Endometrium (tissue), 2 donors: Measurements from ENCODE around the gene USP40.

ENCODE experiments used
- FAIRE-seq: peaks from 2 replicates; lab custom pipeline; 2012; peaks lifted over from hg19 to GRCh38; lab: Jason Lieb, UNC
- donor health status: control.
- donor health status: control.

USP40 gene

DNA sequence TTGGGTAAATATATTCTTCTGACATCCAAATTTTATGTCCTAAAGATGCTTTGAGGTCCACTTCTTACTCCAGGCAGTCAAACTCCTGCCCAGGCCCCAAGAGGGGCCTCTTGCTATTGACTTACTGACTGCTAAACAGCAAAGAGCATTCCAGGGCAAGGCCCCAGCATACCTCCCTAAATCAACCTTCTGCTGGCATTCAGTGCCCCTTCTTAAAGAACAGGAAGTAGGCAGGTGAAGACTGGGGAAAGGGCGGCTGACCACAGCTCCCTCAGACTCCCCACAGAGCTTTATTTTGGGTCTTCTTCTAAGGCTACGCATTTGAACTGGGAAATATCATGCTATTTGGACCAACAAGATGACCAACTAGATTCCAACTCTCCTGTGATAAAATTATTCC, 68.9 kb downstream of the USP40 start:
- no peak for FAIRE-seq

DNA sequence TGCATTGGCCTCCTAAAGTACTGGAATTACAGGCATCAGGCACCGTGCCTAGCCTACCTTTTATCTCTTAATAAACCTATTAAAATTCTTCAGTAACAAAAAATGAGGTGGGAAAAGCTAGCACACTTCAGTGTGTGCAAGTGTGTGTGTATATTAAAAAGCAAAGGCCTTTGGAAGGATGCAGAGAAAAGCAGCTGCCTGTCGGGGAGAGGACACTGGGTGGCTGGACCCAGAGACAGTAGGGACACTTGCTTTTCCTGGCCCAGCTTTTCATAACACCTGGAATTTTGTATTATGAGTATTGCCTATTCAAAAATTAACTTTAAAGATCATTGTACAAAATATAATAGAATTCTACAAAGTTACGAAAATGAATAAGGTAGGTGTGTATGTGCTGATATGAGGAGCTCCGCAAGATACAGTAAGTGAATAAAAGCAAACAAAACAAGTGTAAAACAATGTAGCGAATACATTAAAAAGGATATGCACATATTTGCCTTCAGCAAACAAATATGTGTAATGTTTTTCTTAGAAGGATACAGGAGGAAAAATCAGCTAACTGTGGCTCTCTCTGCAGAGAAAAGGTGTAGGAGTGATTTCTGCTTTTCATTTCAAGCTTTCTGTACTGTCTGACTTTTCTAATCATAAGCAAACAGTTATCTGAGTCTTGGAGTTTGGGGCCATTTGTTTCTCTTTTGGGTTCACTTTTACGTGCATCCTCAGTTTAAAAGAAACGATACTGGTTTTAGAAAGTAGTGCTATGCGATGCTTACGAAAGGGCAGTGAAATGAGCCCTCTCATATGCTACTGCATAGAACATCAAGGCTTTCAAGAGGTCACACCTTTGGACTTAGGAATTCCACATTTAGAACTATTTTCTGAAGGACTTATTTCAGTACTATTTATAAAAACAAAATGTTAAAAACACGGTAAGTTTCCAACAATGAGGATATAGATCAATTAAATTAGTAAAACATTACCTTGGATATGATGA, 70.8 kb downstream of the USP40 start:
- no peak for FAIRE-seq

DNA sequence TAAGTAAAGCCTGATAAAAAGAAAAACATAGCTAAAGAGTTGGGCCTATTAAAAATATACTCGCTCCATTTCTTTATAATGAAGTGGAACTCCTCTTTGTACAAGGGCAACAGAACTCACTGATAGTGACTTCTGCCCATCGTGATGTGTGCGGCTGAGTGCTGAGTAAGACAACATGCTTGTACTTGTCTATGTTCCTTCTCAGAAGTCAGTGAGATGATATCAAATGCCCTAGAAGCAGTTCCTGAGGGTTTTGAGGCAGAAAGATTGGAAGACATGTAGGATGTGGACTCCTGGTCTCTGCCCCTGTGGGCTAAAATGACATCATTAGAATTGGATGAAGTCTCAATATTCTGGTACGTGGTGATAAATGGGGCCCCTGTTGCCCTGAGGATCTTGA, 73.8 kb downstream of the USP40 start:
- FAIRE-seq: no peak

DNA sequence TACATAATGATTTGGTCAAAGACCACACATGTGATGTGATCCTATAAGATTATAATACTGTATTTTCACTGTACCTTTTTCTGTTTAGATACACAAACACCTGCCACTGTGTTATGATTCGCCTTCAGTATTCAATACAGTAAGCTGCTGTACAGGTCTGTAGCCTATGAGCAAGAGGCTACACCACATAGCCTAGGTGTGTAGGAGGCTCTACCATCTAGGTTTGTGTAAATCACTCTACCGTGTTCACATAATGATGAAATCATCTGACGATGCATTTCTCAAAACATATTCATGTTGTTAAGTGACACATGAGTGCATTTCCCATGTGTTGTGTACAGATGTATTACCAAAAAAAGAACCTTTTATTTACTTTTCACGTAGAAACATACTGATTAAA, 74.5 kb downstream of the USP40 start:
- no peak for FAIRE-seq

DNA sequence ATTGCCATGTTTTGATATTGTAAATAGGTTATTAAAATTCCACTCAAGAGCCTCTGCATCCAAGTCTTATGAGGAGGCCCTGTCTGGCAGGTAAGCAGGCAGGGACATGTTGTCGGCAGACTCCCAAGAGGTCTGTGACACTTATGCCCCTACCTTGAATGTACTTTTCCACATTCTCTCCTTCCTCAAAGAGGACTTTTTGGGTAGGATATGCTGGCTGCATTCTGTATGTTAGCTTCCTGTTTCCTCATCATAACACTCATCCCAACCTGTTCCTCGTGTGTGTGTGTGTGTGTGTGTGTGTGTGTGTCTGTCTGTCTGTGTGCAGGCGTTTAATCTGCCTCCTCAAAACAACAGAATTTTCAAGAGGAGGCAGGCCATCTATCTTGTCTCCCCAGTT, 75.3 kb downstream of the USP40 start:
- FAIRE-seq: no peak

DNA sequence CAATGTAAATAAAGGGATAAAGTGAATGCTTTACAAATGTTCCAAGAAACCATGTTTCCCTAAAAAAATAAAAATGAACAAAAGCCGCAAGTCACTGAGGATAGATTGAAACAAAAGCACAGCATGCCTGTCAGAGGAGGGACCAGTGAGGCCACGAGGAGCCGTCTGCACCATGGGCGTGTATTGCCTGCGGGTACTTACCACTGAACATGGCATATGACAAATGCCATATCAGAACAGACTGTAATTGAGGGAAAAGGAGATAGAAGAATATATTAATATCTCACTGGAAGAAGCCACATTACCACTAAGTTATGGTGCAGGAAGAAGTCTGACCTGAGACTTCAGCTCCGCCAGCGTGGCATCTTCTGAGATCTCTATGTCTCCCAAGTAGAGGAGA, 75.8 kb downstream of the USP40 start:
- no peak for FAIRE-seq

DNA sequence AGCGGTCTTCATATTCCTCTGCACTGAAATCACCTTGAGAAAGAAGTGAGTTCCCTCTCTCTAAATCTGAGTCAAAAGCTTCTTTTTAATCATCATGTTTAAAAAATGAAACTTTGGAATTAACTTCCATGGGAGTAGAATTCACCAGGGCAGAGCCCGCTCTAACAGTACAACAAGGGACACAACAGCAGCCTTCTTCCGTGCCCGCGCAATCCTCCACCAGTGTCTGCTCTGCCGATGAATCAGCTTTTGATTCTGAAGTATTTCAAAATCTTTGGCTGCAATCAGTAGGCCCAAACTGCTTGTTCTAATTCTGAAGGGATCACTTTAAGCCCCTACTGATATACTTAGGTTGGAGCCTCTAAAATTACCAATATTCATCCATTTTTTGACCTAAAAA, 76.9 kb downstream of the USP40 start:
- no peak for FAIRE-seq

DNA sequence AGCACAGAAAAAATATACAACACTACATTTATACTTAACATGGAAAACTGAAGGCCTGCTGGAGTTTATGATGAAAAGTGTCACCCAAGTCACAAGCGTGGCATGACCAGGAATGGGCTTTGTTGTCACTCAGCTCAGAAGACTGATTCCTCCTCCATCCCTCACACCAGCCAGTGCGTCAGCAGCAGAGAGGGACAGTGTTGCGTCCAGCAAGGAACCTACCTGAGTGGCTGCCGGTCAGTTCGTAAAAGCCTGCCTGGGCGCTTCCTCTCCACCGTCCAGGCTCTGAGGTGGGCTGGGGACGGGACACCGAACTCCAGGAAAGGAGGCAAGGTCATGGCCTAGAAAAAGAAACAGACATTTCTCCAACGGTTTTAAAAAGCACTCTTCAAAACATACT, 77.4 kb downstream of the USP40 start:
- no peak for FAIRE-seq

DNA sequence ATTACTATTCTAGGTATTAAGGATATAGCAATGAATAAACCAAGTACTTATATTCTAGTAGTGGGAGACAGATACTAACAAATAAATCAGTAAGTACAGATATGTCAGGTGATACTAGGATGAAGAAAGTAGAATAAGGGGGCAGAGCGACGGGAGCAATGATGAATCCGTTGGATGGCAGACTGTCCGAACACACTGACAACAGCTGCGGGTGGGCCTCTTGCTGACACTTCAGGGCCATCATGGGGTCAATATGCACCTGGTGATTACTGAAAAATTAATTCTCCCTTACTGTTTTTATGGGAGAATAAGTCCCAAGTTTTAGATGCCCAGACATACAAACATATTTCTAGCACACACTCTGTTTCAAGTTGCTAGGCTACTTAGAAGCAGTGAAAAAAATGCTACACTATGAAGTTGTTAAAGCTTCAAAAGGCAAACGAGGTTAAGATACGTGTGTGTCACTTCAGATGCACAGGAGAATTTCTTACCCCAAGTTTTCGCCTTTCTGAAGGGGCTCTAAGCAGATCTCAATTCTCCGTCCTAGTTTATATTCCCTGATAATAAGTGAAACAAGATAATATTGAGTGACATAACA, 78.7 kb downstream of the USP40 start:
- FAIRE-seq: no peak

DNA sequence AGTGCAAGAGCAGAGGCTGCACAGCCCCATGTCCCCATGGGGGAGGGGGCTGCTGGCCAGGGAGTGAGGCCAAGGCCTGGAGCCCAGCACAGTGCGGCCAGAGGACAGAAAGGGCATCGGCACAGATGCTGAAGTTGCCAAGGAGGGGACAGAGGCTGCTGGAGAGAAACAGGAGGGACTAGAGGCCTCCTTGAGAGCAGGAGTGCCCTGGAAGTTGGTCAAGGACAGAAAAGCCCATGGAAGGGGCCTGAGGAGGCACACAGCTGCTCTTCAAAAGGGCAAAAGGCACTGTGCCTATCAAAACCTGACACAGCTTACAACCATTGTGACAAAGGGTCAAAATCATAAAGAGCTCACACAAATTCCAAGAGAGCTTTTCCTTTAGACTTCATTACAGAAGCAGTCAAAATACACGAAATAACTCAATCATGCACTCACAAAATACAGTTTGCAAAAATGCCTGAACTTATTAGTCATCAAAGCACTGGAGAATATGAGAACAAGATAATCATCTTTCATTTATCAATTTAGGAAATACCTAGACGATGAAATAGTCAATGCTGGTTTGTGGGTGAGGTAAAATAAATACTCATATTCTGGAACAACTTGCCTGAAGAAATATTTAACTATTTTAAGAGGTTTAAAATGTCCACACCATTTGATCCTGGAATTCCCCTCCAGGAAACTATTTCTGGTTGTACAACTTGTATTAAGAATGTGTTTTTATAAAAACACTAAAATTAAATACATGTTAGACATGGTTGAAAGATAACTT, 79.6 kb downstream of the USP40 start:
- no peak for FAIRE-seq

DNA sequence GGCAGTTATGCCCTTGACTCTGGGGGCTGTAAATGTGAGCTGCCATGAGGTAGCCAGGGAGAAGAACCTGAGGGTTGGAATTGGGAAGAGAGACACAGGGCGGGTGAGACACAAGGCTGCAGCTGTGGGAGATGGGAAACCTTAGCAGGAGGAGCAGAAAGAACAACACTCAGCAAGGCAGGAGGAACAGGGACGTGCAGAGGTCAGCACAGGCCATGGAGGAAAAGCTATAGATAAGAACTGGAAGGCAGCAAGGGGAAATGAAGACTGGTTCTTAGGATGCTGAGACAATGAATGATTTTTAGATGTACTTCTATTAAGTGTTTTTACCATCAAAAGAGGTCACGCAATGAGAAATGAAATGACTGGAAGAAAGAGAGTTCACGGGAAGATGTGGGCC, 80.2 kb downstream of the USP40 start:
- no peak for FAIRE-seq

DNA sequence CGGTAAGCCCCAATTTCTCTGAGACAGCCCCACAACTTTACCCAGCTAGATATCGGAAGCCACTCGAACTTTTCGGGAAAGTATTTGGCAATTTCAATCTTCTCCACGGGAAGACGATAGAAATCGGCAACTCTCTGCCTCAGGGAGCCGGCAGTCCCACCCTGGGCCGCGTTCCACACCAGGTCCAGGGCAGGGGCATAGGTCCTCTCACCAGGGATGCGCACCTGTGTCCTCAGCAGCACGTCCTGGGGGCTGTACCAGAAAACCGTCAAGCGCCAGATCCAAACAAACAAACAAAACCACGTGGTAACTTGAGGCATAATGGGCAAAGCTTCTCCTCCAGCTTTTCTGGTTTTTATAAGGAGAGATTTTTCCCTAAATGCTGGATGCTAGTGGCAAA, 80.9 kb downstream of the USP40 start:
- FAIRE-seq: no peak

DNA sequence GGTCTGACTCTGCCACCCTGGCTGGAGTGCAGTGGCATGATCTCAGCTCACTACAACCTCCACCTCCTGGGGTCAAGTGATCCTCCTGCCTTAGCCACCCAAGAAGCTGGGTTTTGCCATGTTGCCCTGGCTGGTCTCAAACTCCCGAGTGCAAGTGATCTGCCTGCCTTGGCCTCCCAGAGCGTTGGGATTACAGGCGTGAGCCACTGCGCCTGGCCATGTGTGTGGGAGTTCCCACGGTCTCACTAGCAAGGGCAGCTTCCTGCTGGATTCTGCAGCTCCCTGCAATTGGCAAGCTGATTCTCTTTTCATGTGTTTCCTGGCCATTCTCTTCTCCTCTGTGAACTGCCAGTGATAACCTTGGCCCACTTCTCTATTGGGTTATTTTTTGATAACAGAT, 84.0 kb downstream of the USP40 start:
- FAIRE-seq: no peak

DNA sequence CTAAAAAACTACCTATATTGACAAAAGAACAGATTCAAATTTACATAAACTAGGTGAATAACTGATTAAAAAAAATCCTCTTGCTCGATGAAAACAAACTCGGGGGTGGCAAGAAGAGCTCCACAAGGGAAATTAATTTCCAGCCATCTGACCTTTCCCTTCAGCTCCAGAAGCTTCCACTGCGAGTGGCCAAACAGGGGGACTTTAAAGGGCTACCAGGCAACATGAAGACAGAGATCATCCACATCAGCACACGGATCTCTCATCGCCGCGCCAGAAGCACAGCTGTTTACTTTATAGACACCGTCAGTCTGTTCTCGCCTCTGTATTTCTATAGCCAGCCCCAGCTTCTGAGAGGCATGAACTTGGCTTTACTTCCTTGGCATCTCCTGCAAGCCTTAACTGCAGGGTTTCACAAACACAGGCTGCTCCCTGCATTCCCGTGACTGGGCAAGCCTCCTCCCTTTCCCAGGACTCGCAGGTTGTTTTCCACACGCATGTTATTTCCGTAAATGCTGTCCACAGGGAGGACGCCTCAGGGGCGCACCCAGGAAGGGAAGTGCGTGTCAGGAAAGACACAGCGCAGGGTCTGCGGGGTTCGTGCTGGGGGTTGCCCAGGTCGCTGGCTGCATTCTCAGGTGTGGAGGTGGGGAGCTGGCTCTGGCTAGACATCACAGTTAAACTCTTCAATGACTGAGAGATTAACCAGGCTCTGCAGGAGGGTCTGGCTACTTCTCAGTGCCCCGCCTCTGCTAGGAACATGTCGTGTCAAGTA, 85.0 kb downstream of the USP40 start:
- no peak for FAIRE-seq

DNA sequence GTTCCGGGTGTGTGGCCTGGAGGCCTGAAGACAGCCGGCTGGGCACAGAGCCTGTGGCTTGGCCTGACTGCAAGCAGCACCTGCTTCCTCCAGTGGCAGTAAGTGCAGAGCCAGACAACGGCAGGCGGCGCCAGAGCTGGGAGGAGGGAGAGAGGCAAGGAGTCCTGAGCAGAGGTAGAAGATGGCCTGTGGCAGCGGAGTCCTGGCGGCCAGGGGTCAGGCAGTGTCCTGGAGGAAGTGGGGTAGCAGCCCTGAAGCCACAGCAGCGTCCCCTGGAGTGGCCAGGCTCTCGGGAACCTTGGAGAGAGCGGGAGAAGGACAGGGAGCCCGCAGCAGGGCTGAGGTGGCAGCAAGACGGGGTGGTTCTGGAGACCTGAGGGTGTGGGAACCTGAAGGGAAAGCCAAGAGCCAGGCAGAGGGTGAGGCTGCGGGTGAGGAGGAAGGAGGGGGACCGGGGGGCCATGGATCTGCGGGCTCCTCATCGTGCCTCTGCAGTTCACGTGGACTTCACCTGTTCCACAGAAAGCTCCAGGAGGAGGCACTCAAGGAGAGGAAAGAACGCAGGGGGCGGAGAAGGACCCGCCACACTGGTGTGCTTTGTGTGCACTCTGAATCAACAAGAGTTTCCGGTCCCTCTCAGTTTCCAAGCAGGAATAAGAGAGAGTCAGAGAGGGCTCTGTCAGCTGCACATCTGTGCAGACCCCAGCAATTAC, 85.9 kb downstream of the USP40 start:
- FAIRE-seq: no peak

DNA sequence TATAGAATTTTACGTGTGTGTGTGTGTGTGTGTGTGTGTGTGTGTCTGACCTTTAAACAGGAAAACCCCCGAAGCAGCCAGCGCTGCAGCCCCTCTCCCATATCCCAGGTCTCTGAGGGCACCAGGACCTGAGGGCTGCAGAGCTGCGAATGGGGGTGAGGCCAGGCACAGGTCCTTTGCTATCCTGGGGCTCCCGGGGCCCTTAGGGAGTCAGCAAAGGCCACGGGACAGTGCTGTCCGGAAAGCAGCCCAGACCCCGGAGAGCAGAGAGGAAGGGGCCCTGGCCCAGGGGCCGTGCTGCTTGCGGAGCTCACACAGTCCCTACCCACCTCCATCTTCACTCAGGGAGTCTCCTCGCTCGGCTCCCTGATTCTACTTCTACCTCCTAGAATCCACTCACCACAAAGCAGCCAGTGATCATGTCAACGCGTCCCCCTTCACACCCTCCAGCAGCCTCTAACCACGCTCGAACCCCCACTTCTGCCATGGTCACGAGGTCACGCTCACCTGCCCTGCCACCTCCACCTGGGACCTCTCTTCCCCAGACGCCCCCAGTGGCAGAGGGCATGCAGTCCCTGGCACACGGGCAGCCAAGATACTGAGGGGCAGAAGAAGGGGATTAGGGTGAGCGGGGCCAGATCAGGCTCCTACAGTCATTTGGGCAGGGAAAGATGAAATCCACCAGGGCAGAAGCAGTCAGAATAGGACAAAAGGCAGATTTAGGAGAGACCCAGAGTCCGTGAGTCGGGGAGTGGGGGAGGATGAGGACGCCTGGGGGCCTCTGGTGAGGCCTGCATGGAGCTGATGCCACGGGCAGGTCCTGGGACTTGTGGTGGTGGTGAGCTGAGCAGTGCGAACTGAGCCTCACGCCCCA, 86.7 kb downstream of the USP40 start:
- no peak for FAIRE-seq

DNA sequence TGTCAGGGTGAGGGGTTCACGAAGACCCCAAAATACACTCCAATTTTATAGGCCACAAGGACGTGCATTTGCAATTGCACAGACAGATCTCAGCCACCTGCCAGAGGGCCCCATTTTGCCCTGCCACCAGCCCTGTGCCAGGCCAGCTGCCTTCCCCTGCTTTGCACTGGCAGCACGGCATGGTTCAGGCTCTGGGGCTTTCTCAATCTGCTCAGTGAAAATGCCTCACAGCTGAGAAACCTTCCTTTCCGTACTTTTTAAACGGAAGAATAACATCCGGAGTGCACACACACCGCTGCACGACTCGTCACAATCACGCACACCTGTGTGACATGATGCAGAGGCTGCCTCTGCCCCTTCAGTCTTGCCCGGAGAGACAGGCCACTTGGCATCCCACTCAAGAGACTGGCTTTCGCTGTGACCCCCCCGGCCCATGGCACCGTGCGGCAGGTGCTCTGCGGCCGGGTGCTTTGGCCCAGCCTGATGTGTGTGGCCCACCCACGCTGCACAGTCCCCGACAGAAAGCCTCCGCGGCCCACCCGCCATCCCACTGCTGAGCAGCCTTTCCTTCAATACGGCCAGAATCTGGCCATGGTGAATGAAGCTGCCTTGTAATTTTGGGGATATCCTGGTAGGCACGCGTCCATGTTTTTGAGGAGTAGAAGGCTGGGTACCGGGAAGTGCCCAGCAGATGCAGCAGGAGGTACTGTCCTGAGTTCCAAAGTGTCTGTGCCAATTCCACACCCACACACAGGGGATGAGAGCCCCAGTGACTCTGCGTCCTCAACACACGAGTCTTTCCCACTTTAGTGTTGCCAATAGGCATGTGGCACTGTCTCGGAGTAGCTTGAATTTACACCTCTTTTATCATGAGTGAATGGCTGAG, 88.8 kb downstream of the USP40 start:
- FAIRE-seq: no peak

DNA sequence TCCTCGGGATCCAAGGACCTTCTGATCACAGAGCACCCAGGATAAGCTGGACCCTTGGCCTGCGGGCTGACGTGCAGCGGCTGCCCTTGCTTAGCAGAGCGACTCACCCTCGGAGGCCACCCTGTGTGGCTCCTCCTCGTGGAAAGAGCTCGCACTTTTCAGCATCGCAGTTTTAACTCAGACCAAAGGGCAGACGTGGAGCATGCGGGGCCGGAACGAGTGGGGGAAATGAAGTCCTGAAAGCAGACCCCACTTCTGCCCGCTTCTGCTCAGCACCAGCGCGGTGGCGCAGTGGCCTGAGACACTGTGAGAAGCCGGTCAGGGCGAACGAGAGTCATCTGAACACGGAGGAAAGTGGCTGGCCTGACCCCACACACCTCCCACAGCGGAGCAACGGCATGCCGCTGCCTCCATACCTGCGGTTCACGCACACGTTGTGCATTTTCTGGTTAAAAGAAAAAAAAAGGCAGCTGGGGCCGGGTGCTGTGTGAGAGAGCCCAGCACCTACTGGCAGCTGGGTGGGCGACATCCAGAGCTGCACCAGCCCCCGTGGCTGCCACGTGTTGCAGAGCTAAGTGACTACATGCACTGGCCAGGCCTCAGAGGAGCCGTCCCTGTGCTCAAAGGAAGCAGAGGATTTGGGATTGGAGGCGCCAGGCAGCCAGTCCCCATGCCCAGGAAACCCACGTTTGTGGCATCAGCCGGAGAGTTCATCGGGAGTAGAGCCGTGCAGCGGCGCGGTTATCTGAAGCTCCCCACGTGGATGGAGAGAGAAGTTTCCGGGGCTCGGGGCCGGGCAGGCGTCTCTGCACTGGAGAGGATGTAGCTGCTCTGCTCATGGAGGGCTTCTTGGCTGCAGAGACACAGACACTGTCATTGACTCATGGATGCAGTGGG, 89.7 kb downstream of the USP40 start:
- FAIRE-seq: no peak

DNA sequence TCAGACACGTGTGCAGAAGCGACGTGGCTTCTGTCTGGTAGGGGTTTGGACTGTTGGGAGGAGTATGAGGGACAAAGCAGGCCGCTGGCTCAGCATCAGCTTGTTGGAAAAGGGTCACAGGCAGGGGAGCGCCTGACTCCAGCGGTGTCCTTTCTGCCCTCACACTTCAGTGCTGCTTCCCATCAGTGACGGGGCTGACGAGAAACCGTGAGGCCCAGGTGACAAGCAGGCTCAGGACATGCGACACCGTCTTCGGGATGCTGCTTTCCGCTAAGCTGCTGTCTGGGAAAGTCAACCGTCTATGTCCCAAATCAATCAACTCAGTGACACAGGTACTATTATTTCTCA, 90.5 kb downstream of the USP40 start:
- no peak for FAIRE-seq
